ENCODE results near the gene HELZ2. TPM values are rescaled to one million over a fixed set of nuclear protein-coding genes. Genes with fewer than 3 reads are reported as not detected.

Gene HELZ2
- total RNA-seq, 1 experiment from 2014 or later, result 33.4 TPM

- CTCF ChIA-PET, result no interaction called here
- ATAC-seq, result no peak
- H3K4me2 ChIP-seq (ENCODE audit: low read length), result no peak overlapping the region
- TF ChIP-seq EZH2 (IDR thresholded peaks at IDR 0.05; ENCODE audit: low read length, unreplicated experiment) (no peak), EZH2phosphoT487 (IDR thresholded peaks at IDR 0.05; ENCODE audit: borderline replicate concordance, low read length) (no peak)
- TF ChIP-seq, protein P1, sequence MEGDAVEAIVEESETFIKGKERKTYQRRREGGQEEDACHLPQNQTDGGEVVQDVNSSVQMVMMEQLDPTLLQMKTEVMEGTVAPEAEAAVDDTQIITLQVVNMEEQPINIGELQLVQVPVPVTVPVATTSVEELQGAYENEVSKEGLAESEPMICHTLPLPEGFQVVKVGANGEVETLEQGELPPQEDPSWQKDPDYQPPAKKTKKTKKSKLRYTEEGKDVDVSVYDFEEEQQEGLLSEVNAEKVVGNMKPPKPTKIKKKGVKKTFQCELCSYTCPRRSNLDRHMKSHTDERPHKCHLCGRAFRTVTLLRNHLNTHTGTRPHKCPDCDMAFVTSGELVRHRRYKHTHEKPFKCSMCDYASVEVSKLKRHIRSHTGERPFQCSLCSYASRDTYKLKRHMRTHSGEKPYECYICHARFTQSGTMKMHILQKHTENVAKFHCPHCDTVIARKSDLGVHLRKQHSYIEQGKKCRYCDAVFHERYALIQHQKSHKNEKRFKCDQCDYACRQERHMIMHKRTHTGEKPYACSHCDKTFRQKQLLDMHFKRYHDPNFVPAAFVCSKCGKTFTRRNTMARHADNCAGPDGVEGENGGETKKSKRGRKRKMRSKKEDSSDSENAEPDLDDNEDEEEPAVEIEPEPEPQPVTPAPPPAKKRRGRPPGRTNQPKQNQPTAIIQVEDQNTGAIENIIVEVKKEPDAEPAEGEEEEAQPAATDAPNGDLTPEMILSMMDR (conservative IDR thresholded peaks at IDR 0.05; ENCODE audit: low read depth, low read length), result no peak
- no peak for DNase-seq
- BruUV-seq (replicated peaks), result no TSS peak
- H3K79me2 ChIP-seq (ENCODE audit: low read length), result no peaks in the 10 kb centered on the region
- no peaks in the 10 kb centered on the region for H3F3A ChIP-seq (ENCODE audit: low read length, unreplicated experiment)
- no peak overlapping the region for H2AFZ ChIP-seq (ENCODE audit: low read length)
- H3K9me2 ChIP-seq (replicated peaks; ENCODE audit: low read length), result no peaks in the 10 kb centered on the region
- no peaks in the 10 kb centered on the region for H3K27me3 ChIP-seq (ENCODE audit: low read length)
- intact Hi-C loops (cut with micrococcal nuclease), result no loop called here
- H3K36me3 ChIP-seq (ENCODE audit: low read depth, low read length), result peaks cover 8% of the 10 kb centered on the region
- no peak overlapping the region for H3K9ac ChIP-seq (ENCODE audit: low read length)
- H4K20me1 ChIP-seq (ENCODE audit: low read length), result no peaks in the 10 kb centered on the region
- POLR2A ChIA-PET (ENCODE audit: unreplicated experiment), result no interaction called here
- no peaks in the 10 kb centered on the region for H3K9me3 ChIP-seq (ENCODE audit: low read length)
- no peaks in the 10 kb centered on the region for H3K4me1 ChIP-seq (ENCODE audit: insufficient read depth, low read length)
- no peak overlapping the region for H3K4me3 ChIP-seq (ENCODE audit: low read length)
- no peak overlapping the region for H3K27ac ChIP-seq (ENCODE audit: low read length)
These were observed 38.4 kb upstream of the HELZ2 start for GRCh38 chr20:63612276-63612931.

- Histone ChIP-seq H3K9ac (ENCODE audit: low read length) (no peak overlapping the region), H3K4me1 (ENCODE audit: insufficient read depth, low read length) (no peaks in the 10 kb centered on the region), H4K20me1 (ENCODE audit: low read length) (no peaks in the 10 kb centered on the region), H3K36me3 (ENCODE audit: low read depth, low read length) (peaks cover 8% of the 10 kb centered on the region), H3K9me3 (ENCODE audit: low read length) (no peaks in the 10 kb centered on the region), H3K27me3 (ENCODE audit: low read length) (no peaks in the 10 kb centered on the region), H3F3A (ENCODE audit: low read length, unreplicated experiment) (no peaks in the 10 kb centered on the region), H3K9me2 (replicated peaks; ENCODE audit: low read length) (no peaks in the 10 kb centered on the region), H3K4me3 (ENCODE audit: low read length) (no peak overlapping the region), H3K79me2 (ENCODE audit: low read length) (0 out of 2 replicates have a peak, but pooled peaks cover 2% of the 10 kb centered on the region), H3K4me2 (ENCODE audit: low read length) (no peak overlapping the region), H3K27ac (ENCODE audit: low read length) (no peak overlapping the region), H2AFZ (ENCODE audit: low read length) (no peak overlapping the region)
- ATAC-seq, result no peak
- ChIA-PET CTCF (no interaction called here), POLR2A (ENCODE audit: unreplicated experiment) (no interaction called here)
- intact Hi-C loops (cut with micrococcal nuclease), result no loop called here
- DNase-seq, result no peak
- TF ChIP-seq, protein P1 (conservative IDR thresholded peaks at IDR 0.05; ENCODE audit: low read depth, low read length), result no peak
- TF ChIP-seq EZH2 (IDR thresholded peaks at IDR 0.05; ENCODE audit: low read length, unreplicated experiment) (no peak), EZH2phosphoT487 (IDR thresholded peaks at IDR 0.05; ENCODE audit: borderline replicate concordance, low read length) (no peak)
- BruUV-seq (replicated peaks), result no TSS peak
These were observed 37.6 kb upstream of the HELZ2 start for GRCh38 chr20:63611646-63612045.

DNA sequence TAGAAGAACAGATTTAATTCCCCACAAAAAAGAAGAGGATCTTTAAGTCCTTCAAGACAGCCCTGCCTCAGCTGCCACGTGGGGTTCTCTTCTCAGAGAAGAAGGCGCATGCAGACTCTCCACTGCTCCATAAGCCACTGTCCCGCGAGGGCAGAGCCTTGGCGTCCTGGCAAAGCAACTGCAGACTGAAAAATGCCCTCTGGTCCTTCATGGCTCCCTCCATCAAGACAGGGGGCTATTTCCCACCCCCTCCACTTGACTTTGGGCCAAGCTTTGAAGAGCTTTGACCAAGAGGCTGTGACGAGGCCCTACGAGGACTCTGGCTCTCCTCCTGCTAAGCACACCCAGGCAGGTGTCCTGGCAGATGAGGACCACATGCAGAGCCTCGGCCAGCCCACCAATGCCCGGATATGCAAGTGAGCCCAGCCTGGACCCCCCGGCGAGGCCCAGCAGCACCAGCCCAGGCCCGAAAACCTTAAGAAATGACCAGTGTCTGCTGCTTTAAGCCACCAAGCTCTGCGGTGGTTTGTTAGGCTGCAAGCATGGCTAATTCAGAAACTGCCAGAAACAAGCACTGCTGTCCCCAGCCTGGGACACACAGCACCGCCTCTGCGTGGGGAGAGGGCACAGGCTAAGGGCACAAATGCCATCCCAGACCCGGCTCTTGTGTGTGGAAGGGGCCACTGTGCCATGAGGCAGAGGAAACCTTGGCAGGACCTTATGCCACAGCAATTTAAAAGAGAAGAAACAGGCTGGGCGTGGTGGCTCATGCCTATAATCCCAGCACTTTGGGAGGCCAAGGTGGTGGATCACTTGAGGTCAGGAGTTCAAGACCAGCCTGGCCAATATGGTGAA lies 36.8 kb upstream of the HELZ2 start:
- CTCF ChIA-PET, result no interaction called here
- H2AFZ ChIP-seq (ENCODE audit: low read length), result no peak overlapping the region
- no peaks in the 10 kb centered on the region for H3K9me2 ChIP-seq (replicated peaks; ENCODE audit: low read length)
- POLR2A ChIA-PET (ENCODE audit: unreplicated experiment), result no interaction called here
- no peak overlapping the region for H3K4me2 ChIP-seq (ENCODE audit: low read length)
- no peak overlapping the region for H3K9ac ChIP-seq (ENCODE audit: low read length)
- peaks cover 8% of the 10 kb centered on the region for H3K36me3 ChIP-seq (ENCODE audit: low read depth, low read length)
- H3K27ac ChIP-seq (ENCODE audit: low read length), result no peak overlapping the region
- TF ChIP-seq, protein P1 (conservative IDR thresholded peaks at IDR 0.05; ENCODE audit: low read depth, low read length), result no peak
- no peak for TF ChIP-seq EZH2phosphoT487 (IDR thresholded peaks at IDR 0.05; ENCODE audit: borderline replicate concordance, low read length)
- TF ChIP-seq EZH2 (IDR thresholded peaks at IDR 0.05; ENCODE audit: low read length, unreplicated experiment), result no peak
- intact Hi-C loops (cut with micrococcal nuclease), result no loop called here
- H3F3A ChIP-seq (ENCODE audit: low read length, unreplicated experiment), result no peaks in the 10 kb centered on the region
- H3K27me3 ChIP-seq (ENCODE audit: low read length), result no peaks in the 10 kb centered on the region
- 0 out of 2 replicates have a peak, but pooled peaks cover 4% of the 10 kb centered on the region for H3K79me2 ChIP-seq (ENCODE audit: low read length)
- DNase-seq, result no peak
- H3K9me3 ChIP-seq (ENCODE audit: low read length), result no peaks in the 10 kb centered on the region
- no peaks in the 10 kb centered on the region for H3K4me1 ChIP-seq (ENCODE audit: insufficient read depth, low read length)
- no peak overlapping the region for H3K4me3 ChIP-seq (ENCODE audit: low read length)
- ATAC-seq, result no peak
- no TSS peak for BruUV-seq (replicated peaks)
- no peaks in the 10 kb centered on the region for H4K20me1 ChIP-seq (ENCODE audit: low read length)

All from PC-3 (cell line).